HG03095 (cell line): ENCODE measurements around the gene ATP1A1.
A peak's percentile ranks its signal among the peaks of the same experiment; 100 is the strongest.

ENCODE experiments used
- ATAC-seq: cut with Tn5 transposase; IDR thresholded peaks from one replicate; pipeline ENCODE4 v1.9.1; 2021; ENCODE audit warnings: moderate library complexity; ENCODE audit not compliant: unreplicated experiment

ATP1A1 gene

GRCh38 chr1:116389013-116389412 lies 16.0 kb downstream of the ATP1A1 start:
- ATAC-seq = no peak

DNA sequence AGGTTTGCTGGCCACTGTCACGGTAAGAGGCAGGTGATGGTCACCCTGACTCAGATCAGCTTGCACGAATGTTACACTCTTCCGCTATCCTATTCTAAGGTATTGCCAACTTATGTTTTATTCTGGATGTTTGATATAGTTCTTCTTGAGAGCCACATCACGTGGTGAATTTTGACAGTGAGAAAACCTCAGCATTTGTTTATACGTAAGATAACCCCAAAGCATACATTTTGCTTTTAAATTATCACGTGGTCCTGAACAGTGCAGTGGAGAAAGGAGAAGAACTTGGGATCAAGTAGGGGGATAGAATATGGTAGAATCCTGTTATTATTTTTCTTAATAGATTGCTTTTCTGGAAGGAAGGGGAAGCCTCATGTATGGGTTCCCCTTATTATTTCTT lies 16.6 kb downstream of the ATP1A1 start:
- no peak for ATAC-seq

DNA sequence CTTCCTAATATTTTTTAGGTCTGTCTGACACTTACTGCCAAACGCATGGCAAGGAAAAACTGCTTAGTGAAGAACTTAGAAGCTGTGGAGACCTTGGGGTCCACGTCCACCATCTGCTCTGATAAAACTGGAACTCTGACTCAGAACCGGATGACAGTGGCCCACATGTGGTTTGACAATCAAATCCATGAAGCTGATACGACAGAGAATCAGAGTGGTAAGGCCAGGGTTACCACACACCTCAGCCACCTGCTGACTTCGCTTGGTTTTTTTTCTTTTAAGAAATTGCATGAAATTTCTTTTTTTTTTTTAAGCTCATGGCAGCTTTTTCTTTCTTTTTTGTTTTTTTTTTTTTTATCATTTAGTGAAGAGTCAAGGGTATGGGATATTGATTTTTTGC lies 17.2 kb downstream of the ATP1A1 start:
- ATAC-seq = peak; percentile 62

- ATAC-seq = no peak
These were observed 18.1 kb downstream of the ATP1A1 start for GRCh38 chr1:116391185-116391584.

DNA sequence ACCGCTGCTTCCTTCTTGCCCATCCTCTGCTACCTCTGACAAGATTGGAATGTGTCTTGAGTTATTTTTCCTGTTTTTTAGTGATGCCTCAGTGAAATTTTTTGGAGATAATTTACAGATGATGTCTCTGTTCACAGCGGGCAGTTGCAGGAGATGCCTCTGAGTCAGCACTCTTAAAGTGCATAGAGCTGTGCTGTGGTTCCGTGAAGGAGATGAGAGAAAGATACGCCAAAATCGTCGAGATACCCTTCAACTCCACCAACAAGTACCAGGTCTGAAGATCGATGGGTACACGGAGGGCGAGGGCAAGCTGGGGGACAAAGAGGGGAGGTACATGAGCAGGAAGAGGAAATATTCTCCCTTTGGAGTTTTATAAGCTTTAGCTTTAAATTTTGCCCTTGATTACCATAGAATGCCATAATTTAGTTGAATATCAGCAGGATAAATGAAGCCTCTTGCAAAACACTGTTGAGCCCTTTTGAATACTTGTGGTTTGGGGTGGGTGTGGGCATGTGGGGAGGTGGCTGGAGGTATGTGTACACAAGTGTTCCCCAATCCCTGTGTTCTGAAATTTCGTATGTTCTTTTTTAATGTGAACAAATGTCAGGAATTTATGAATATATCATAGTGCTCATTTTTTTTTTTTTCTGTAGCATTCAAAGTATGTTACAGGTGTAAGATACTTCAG lies 19.8 kb downstream of the ATP1A1 start:
- ATAC-seq = no peak

GRCh38 chr1:116393792-116394191 lies 20.7 kb downstream of the ATP1A1 start:
- no peak for ATAC-seq

GRCh38 chr1:116394270-116394669 lies 21.2 kb downstream of the ATP1A1 start:
- no peak for ATAC-seq

- ATAC-seq = no peak
These were observed 23.7 kb downstream of the ATP1A1 start for GRCh38 chr1:116396769-116397168.

- ATAC-seq = no peak
These were observed 24.7 kb downstream of the ATP1A1 start for GRCh38 chr1:116397728-116398127.

DNA sequence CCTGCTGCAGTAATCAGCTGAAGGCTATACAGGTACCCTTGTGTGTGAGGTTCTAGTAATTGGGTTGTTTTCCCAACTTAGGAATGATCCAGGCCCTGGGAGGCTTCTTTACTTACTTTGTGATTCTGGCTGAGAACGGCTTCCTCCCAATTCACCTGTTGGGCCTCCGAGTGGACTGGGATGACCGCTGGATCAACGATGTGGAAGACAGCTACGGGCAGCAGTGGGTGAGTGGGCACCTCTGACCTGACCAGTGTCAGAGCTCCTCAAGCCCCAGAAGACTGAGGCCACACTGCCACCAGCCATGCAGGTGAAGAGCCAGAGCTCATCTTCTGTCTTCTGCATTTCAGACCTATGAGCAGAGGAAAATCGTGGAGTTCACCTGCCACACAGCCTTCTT lies 27.7 kb downstream of the ATP1A1 start:
- ATAC-seq = no peak

DNA sequence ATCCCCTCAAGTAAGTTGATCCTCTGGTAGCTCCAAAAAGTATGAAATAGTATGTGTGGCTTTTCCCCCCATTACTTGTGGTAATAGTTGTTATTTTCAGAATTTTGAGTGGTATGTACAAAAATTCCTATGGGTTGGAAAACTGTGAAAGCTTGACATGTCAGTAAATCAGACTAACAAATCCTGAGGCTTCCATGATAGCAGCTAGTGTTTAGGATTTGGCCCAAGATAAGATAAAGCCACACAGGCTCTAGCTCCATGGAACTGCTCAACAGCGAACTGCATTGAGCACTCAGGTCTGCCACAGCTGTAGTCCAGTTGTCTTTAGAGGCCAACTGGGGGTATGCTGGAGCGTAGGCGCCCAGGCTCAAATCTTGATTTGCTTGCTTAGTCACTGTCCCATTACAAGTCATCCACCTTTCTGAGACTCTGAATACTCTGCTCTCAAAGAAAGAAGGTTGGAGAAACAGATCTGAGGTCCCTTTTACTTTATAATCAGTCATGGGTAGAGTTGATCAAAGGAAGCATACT lies 28.7 kb downstream of the ATP1A1 start:
- no peak for ATAC-seq

DNA sequence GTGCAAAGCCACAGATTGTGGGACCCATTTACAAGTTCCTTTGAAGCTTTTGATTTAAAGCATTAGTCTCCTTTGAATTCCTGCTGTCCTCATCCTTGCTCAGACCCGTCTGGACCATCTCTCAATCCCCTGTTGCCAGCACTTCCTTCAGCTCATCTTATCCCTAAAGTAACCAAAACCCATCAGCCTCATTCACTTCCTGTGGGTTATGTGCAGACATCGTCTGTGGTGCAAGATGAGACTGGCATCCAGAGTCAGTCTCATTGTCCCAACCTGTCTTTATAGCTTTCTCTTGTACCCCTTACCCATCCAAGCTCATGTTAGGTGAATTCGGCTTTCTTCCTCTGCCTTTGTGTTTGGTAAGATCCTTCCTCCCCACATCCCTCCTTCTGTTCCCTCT lies 29.3 kb downstream of the ATP1A1 start:
- no peak for ATAC-seq

GRCh38 chr1:116403496-116404136 lies 30.6 kb downstream of the ATP1A1 start:
- ATAC-seq = no peak

GRCh38 chr1:116404699-116405098 lies 31.7 kb downstream of the ATP1A1 start:
- no peak for ATAC-seq

- no peak for ATAC-seq
These were observed 32.4 kb downstream of the ATP1A1 start for GRCh38 chr1:116405241-116406135.

GRCh38 chr1:116407033-116407432 lies 34.0 kb downstream of the ATP1A1 start:
- ATAC-seq = no peak

GRCh38 chr1:116408193-116408592 lies 35.1 kb downstream of the ATP1A1 start:
- no peak for ATAC-seq

GRCh38 chr1:116408803-116409720 lies 36.0 kb downstream of the ATP1A1 start:
- no peak for ATAC-seq

DNA sequence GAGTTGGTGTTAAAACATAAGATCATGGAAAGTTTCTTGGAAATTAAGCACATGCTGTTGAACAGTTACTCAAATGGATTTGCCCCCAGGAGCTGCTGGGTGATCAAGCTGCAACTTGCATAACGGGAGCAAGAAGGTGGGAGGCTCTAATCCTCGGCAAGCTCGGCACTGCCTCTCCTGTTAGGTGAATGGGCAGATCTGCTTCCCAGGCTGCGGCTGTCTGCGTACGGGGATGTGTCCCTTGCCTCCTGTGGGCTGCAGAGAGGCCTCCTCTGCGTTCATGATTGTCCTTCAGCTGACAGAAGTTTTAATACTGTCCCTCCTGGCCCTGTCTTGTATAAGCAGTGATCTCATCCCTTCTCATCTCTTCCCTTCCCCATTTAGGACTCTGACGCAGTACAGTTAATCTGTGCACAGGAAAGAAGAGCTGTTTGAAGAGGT lies 36.7 kb downstream of the ATP1A1 start:
- no peak for ATAC-seq

GRCh38 chr1:116411784-116412479 lies 38.9 kb downstream of the ATP1A1 start:
- ATAC-seq = no peak
